IMR-90 (cell line): Measurements from ENCODE around the gene DBNDD1. TPM values are rescaled to one million over a fixed set of nuclear protein-coding genes. Genes with fewer than 3 reads are reported as not detected.

ENCODE experiments used
- ATAC-seq: fragments of 200-7000 bp; cut with Tn5 transposase; 2 replicates; pipeline ENCODE4 v1.9.1; 2020; ENCODE audit warnings: low read depth, mild to moderate bottlenecking, moderate library complexity
- BruUV-seq: library from RNA; stranded (reverse); fragments of 400-500 nt; replicated peaks from 2 replicates; lab custom pipeline; 2021; lab: Mats Ljungman, UMichigan
- CTCF ChIA-PET: fragments of 300-600 bp; formaldehyde crosslinking; extraction: SDS; loops from one replicate; lab custom pipeline; 2021; ENCODE audit warnings: antibody characterized with exemption; lab: Yijun Ruan, JAX
- POLR2A ChIA-PET: fragments of 300-600 bp; sonication (Branson Sonifier 250); formaldehyde crosslinking; loops from one replicate; lab custom pipeline; 2022; ENCODE audit warnings: antibody characterized with exemption; ENCODE audit not compliant: unreplicated experiment; lab: Charles Lee
- DNase-seq: peaks from one replicate; pipeline ENCODE4 v3.0.0; 2013
- H2AFZ ChIP-seq: replicated peaks from 2 replicates; pipeline ENCODE3; 2013; ENCODE audit warnings: low read length, mild to moderate bottlenecking; ENCODE audit not compliant: poor library complexity
- H2AK5ac ChIP-seq: 2 replicates; pipeline ENCODE4 v1.6.1; 2013; ENCODE audit warnings: low read depth, low read length, inconsistent platforms
- H2AK9ac ChIP-seq: replicated peaks from 2 replicates; pipeline ENCODE3; 2013; ENCODE audit warnings: mild to moderate bottlenecking, low read depth, low read length, moderate library complexity; ENCODE audit not compliant: poor library complexity
- H2BK120ac ChIP-seq: 2 replicates; pipeline ENCODE4 v1.6.1; 2013; ENCODE audit warnings: low read depth, low read length, inconsistent platforms
- H2BK15ac ChIP-seq: 3 replicates; pipeline ENCODE4 v1.6.1; 2013; ENCODE audit warnings: low read depth, low read length, inconsistent platforms
- H2BK20ac ChIP-seq: 2 replicates; pipeline ENCODE4 v1.6.1; 2013; ENCODE audit warnings: low read depth, mild to moderate bottlenecking, inconsistent platforms, low read length, moderate library complexity
- H2BK5ac ChIP-seq: 2 replicates; pipeline ENCODE4 v1.6.1; 2013; ENCODE audit warnings: mild to moderate bottlenecking, low read depth, low read length, inconsistent platforms; ENCODE audit not compliant: poor library complexity, severe bottlenecking
- H3K14ac ChIP-seq: replicated peaks from 2 replicates; pipeline ENCODE4 v1.6.1; 2013; ENCODE audit warnings: low read depth, low read length, inconsistent platforms
- H3K18ac ChIP-seq: 2 replicates; pipeline ENCODE4 v1.6.1; 2013; ENCODE audit warnings: low read depth, low read length, control low read depth
- H3K23ac ChIP-seq: 2 replicates; pipeline ENCODE4 v1.6.1; 2013; ENCODE audit warnings: low read depth, low read length, inconsistent platforms
- H3K27ac ChIP-seq: 2 replicates; pipeline ENCODE4 v1.5.1; 2013; ENCODE audit warnings: mild to moderate bottlenecking, control low read depth, low read length; ENCODE audit not compliant: insufficient read depth
- H3K27me3 ChIP-seq: 2 replicates; pipeline ENCODE4 v1.6.1; 2013; ENCODE audit warnings: low read length; ENCODE audit not compliant: control insufficient read depth, insufficient read depth
- H3K36me3 ChIP-seq: 2 replicates; pipeline ENCODE4 v1.6.1; 2013; ENCODE audit warnings: low read length, mixed read lengths; ENCODE audit not compliant: control insufficient read depth, insufficient read depth
- H3K4ac ChIP-seq: 2 replicates; pipeline ENCODE4 v1.6.1; 2013; ENCODE audit warnings: low read depth, low read length, inconsistent platforms
- H3K4me1 ChIP-seq: 2 replicates; pipeline ENCODE4 v1.6.1; 2013; ENCODE audit warnings: low read length, mixed read lengths; ENCODE audit not compliant: control insufficient read depth, insufficient read depth
- H3K4me2 ChIP-seq: 2 replicates; pipeline ENCODE4 v1.6.1; 2013; ENCODE audit warnings: low read depth, mild to moderate bottlenecking, control low read depth, low read length, moderate library complexity
- H3K4me3 ChIP-seq: 2 replicates; pipeline ENCODE4 v1.5.1; 2013; ENCODE audit warnings: low read depth, mild to moderate bottlenecking, control low read depth, low read length, moderate library complexity; ENCODE audit not compliant: insufficient read depth
- H3K56ac ChIP-seq: 2 replicates; pipeline ENCODE4 v1.6.1; 2013; ENCODE audit warnings: low read length, inconsistent platforms; ENCODE audit not compliant: insufficient read depth; ENCODE audit errors: extremely low read depth
- H3K79me1 ChIP-seq, 2 experiments: 2 replicates each; pipeline ENCODE4 v1.6.1; 2013; ENCODE audit warnings: low read length in 2 of 2, inconsistent platforms in 1 of 2, low read depth in 1 of 2
- H3K9ac ChIP-seq: 2 replicates; pipeline ENCODE4 v1.6.1; 2013; ENCODE audit warnings: low read depth, low read length, control low read depth
- H3K9me1 ChIP-seq: 2 replicates; pipeline ENCODE4 v1.6.1; 2013; ENCODE audit warnings: low read length, inconsistent platforms; ENCODE audit not compliant: insufficient read depth
- H3K9me3 ChIP-seq: 2 replicates; pipeline ENCODE4 v1.6.1; 2013; ENCODE audit warnings: low read length; ENCODE audit not compliant: control insufficient read depth, insufficient read depth
- H4K20me1 ChIP-seq: 2 replicates; pipeline ENCODE4 v1.6.1; 2013; ENCODE audit warnings: low read length, inconsistent platforms; ENCODE audit not compliant: insufficient read depth
- H4K5ac ChIP-seq: 2 replicates; pipeline ENCODE4 v1.6.1; 2013; ENCODE audit warnings: mild to moderate bottlenecking, low read depth, low read length, control low read depth
- H4K8ac ChIP-seq, 2 experiments: 2 replicates each; pipeline ENCODE4 v1.6.1; 2013; ENCODE audit warnings: low read depth in 2 of 2, low read length in 2 of 2, control low read depth in 1 of 2, inconsistent platforms in 1 of 2
- H4K91ac ChIP-seq: 2 replicates; pipeline ENCODE4 v1.6.1; 2013; ENCODE audit warnings: low read depth, low read length, inconsistent platforms; ENCODE audit not compliant: insufficient read depth
- CEBPB ChIP-seq: IDR thresholded peaks from 2 replicates; pipeline ENCODE4 v1.6.1; 2012; ENCODE audit warnings: low read depth, low read length, improper control_type of control experiment
- CHD1 ChIP-seq: IDR thresholded peaks from 2 replicates; pipeline ENCODE4 v1.6.1; 2012; ENCODE audit warnings: low read depth, low read length, improper control_type of control experiment
- FOS ChIP-seq: fragments of 150-350 bp; IDR thresholded peaks from 2 replicates; pipeline ENCODE4 v1.6.1; 2016; ENCODE audit warnings: low read depth, low read length
- MAZ ChIP-seq: IDR thresholded peaks from 2 replicates; pipeline ENCODE4 v1.6.1; 2012; ENCODE audit warnings: low read depth, mild to moderate bottlenecking, low read length, improper control_type of control experiment, moderate library complexity, borderline replicate concordance
- NFE2L2 ChIP-seq: fragments of 150-350 bp; IDR thresholded peaks from 2 replicates; pipeline ENCODE4 v1.6.1; 2016; ENCODE audit warnings: low read depth, mild to moderate bottlenecking, low read length
- POLR2A ChIP-seq: IDR thresholded peaks from 2 replicates; pipeline ENCODE4 v1.6.1; 2012; ENCODE audit warnings: mild to moderate bottlenecking, low read depth, low read length
- RCOR1 ChIP-seq: IDR thresholded peaks from 2 replicates; pipeline ENCODE4 v1.6.1; 2012; ENCODE audit warnings: mild to moderate bottlenecking, low read length, improper control_type of control experiment; ENCODE audit not compliant: insufficient replicate concordance
- RFX5 ChIP-seq: IDR thresholded peaks from 2 replicates; pipeline ENCODE4 v1.8.0; 2012; ENCODE audit warnings: low read depth, mild to moderate bottlenecking, low read length, moderate library complexity
- SMC3 ChIP-seq: fragments of 150-350 bp; IDR thresholded peaks from 2 replicates; pipeline ENCODE4 v1.6.1; 2016; ENCODE audit warnings: low read depth, mild to moderate bottlenecking, antibody characterized with exemption, low read length, moderate library complexity
- WGBS, 2 experiments: methylation state at CpG; one replicate each; pipeline versions ENCODE4 v1.1.5 to v1.1.7; 2013; ENCODE audit warnings: missing lambda C conversion rate in 2 of 2; ENCODE audit not compliant: insufficient read length in 1 of 2; ENCODE audit errors: extremely low coverage in 2 of 2; 5-methylcytosine and 5-hydroxymethylcytosine counted together
- dilution Hi-C: fragments of 300-500 bp; cut with HindIII; formaldehyde crosslinking; loops from one replicate; pipeline ENCODE4 v1.14.3; 2018; ENCODE audit warnings: low sequenced_read_pairs; ENCODE audit not compliant: unreplicated experiment
- in situ Hi-C: fragments of 300-500 bp; cut with MboI; formaldehyde crosslinking; loops from 3 replicates; pipeline ENCODE4 v1.14.3; 2019; ENCODE audit warnings: low sequenced_read_pairs, inconsistent platforms, mixed read lengths
- intact Hi-C: fragments of 100-400 bp; cut with micrococcal nuclease; formaldehyde crosslinking; loops from 2 replicates; pipeline ENCODE4 v1.10.0; 2022
- polyA plus RNA-seq, 3 experiments: library from polyadenylated mRNA; depleted of rRNA; stranded (reverse); fragments of >200 nt; gene quantifications; 2 replicates each; pipeline ENCODE4 v1.2.3, GENCODE V29; 2012; ENCODE audit warnings: low replicate concordance in 1 of 3
- total RNA-seq: library from RNA; depleted of rRNA; stranded (reverse); fragments of >200 nt; gene quantifications from 2 replicates; pipeline ENCODE4 v1.2.3, GENCODE V29; 2012
- TF ChIP-seq, protein P1 (sequence below): fragments of 150-350 bp; IDR thresholded peaks from 2 replicates; pipeline ENCODE4 v1.6.1; 2016; ENCODE audit warnings: low read depth, mild to moderate bottlenecking, low read length, moderate library complexity, borderline replicate concordance
- TF ChIP-seq, protein P2 (sequence below): fragments of 150-350 bp; IDR thresholded peaks from 2 replicates; pipeline ENCODE4 v1.6.1; 2017; ENCODE audit warnings: mild to moderate bottlenecking, antibody characterized with exemption, low read length, low read depth
- TF ChIP-seq, protein P3 (sequence below): conservative IDR thresholded peaks from 2 replicates; pipeline ENCODE4 v1.5.1; 2012; ENCODE audit warnings: mild to moderate bottlenecking, low read depth, low read length, improper control_type of control experiment

The DBNDD1 gene
- total and polyA plus RNA-seq, 2 of the 4 experiments (the other 2 are of a cell fraction): 3.4 to 23.0 TPM

DNA sequence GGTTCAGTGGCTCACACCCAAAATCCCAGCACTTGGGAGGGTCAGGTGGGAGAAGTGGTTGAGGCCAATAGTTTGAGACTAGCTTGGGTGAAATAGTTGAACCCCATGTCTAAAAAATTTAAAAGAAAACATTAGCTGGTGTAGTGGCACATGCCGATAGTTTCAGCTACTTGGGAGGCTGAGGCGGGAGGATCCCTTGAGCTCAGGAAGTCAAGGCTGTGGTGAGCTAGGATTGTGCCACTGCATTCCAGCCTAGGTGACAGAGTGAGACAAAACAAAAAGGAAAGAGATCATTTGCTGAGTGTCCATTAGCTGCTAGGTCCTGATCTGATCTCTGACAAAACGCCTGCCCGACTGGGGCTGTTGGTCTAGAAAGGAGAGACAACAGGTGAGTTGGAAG lies 14.1 kb upstream of the DBNDD1 start:
- dilution Hi-C loops: no loop called here
- H3K27ac ChIP-seq: no peak overlapping the region
- CTCF ChIA-PET: interaction anchor here (0.6 kb wide), 1 partner anchor 56 kb away, joined by 3 read pairs; no protein-coding TSS in a partner anchor

More for the DNA sequence above, 14.1 kb upstream of the DBNDD1 start:
- Histone ChIP-seq H4K8ac (no peak overlapping the region), H3K4ac (no peak overlapping the region), H3K27me3 (no peaks in the 10 kb centered on the region), H2AK9ac (peak overlapping the region; percentile 57), H3K36me3 (peaks cover 47% of the 10 kb centered on the region), H4K91ac (no peak overlapping the region), H2AFZ (no peak overlapping the region), H2AK5ac (no peak overlapping the region), H4K5ac (no peak overlapping the region), H2BK20ac (no peak overlapping the region), H3K23ac (no peak overlapping the region), H4K20me1 (peaks cover 18% of the 10 kb centered on the region), H3K4me1 (no peaks in the 10 kb centered on the region), H3K79me1 (peaks cover 0 to 10% of the 10 kb centered on the region in 2 experiments; a peak in 2 of 4 replicates), H3K9me3 (no peaks in the 10 kb centered on the region), H3K56ac (no peak overlapping the region), H3K18ac (no peak overlapping the region), H2BK5ac (no peak overlapping the region), H3K14ac (no peak overlapping the region), H3K9me1 (peaks cover 11% of the 10 kb centered on the region), H3K4me2 (no peak overlapping the region), H3K9ac (no peak overlapping the region), H3K4me3 (no peak overlapping the region), H2BK120ac (no peak overlapping the region), H2BK15ac (no peak overlapping the region)
- DNase-seq (no peak), ATAC-seq (no peak)
- POLR2A ChIA-PET: no interaction called here
- intact Hi-C loops (no loop called here), in situ Hi-C loops (no loop called here)
- TF ChIP-seq SMC3: no peak
- TF ChIP-seq NFE2L2: no peak
- no peak for TF ChIP-seq CEBPB
- TF ChIP-seq POLR2A: no peak
- TF ChIP-seq FOS: no peak
- no peak for TF ChIP-seq CHD1
- TF ChIP-seq, protein P1, sequence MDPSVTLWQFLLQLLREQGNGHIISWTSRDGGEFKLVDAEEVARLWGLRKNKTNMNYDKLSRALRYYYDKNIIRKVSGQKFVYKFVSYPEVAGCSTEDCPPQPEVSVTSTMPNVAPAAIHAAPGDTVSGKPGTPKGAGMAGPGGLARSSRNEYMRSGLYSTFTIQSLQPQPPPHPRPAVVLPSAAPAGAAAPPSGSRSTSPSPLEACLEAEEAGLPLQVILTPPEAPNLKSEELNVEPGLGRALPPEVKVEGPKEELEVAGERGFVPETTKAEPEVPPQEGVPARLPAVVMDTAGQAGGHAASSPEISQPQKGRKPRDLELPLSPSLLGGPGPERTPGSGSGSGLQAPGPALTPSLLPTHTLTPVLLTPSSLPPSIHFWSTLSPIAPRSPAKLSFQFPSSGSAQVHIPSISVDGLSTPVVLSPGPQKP: no peak
- TF ChIP-seq RCOR1: no peak
- TF ChIP-seq RFX5: no peak
- TF ChIP-seq, protein P2, sequence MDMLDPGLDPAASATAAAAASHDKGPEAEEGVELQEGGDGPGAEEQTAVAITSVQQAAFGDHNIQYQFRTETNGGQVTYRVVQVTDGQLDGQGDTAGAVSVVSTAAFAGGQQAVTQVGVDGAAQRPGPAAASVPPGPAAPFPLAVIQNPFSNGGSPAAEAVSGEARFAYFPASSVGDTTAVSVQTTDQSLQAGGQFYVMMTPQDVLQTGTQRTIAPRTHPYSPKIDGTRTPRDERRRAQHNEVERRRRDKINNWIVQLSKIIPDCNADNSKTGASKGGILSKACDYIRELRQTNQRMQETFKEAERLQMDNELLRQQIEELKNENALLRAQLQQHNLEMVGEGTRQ: no peak
- TF ChIP-seq MAZ: no peak
- TF ChIP-seq, protein P3, sequence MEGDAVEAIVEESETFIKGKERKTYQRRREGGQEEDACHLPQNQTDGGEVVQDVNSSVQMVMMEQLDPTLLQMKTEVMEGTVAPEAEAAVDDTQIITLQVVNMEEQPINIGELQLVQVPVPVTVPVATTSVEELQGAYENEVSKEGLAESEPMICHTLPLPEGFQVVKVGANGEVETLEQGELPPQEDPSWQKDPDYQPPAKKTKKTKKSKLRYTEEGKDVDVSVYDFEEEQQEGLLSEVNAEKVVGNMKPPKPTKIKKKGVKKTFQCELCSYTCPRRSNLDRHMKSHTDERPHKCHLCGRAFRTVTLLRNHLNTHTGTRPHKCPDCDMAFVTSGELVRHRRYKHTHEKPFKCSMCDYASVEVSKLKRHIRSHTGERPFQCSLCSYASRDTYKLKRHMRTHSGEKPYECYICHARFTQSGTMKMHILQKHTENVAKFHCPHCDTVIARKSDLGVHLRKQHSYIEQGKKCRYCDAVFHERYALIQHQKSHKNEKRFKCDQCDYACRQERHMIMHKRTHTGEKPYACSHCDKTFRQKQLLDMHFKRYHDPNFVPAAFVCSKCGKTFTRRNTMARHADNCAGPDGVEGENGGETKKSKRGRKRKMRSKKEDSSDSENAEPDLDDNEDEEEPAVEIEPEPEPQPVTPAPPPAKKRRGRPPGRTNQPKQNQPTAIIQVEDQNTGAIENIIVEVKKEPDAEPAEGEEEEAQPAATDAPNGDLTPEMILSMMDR: no peak
- BruUV-seq: no TSS peak
- WGBS, 2 experiments: 94% methylated on average over 2 of the region's 4 CpGs; no CpG with 5 or more reads in 1 of the 2 experiments
